ENCODE results near the gene HINFP. TPM values are rescaled to one million over a fixed set of nuclear protein-coding genes. Genes with fewer than 3 reads are reported as not detected.

Gene HINFP
- total and polyA plus RNA-seq, 9 of the 15 experiments (the other 6 are each of a cell fraction or from before 2014, with no cell fraction given): 13.8 to 34.1 (median 22.5) TPM

DNA sequence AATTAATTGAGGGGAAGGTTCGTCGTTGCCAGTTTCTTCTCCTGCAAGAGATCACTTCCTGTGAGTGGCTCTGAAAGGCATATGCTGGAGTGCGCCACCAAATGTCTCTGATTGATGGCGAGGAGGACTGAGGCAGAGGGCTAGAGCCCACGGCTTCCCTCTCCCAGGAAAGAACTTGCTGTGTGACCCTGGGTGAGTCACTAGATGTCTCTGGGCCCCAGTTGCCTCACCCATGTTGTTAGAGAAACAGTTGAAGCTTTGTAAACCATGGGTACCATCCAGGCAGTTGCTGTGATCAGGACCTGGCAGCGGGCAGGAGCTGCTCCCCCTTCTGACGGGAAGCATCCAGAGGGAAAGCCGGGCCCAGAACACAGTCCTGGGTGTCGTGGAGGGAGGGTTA, 30.7 kb downstream of the HINFP start:
- ChIA-PET POLR2A (interaction anchor here (0.5 to 1.1 kb wide), 5 partner anchors 11 to 367 kb away, joined by 3 to 4 read pairs (median 3); no protein-coding TSS in a partner anchor), CTCF (ENCODE audit: low intra/inter-chr PET ratio) (no interaction called here)
- peak; percentile 6 for FAIRE-seq
- Histone ChIP-seq H3K4me1 (replicated peaks in 1 of 2; ENCODE audit: control insufficient read depth in 2 of 2, insufficient read depth in 2 of 2, low read length in 2 of 2) (peaks cover 19 to 36% of the 10 kb centered on the region in 2 experiments; a peak in 4 of 5 replicates), H3K9me3 (replicated peaks; ENCODE audit: control insufficient read depth, insufficient read depth, low read depth, low read length) (no peaks in the 10 kb centered on the region), H3K4me3 (no peak overlapping the region), H3K36me3 (ENCODE audit: control insufficient read depth, insufficient read depth, low read length) (no peaks in the 10 kb centered on the region), H3K9me1 (ENCODE audit: control insufficient read depth, insufficient read depth, low read length) (no peaks in the 10 kb centered on the region), H4K20me1 (replicated peaks; ENCODE audit: control insufficient read depth, insufficient read depth, low read length) (no peaks in the 10 kb centered on the region; the same call in 1 of the 2 replicates), H3K4me2 (ENCODE audit: insufficient read depth, low read length) (no peak overlapping the region), H3K9ac (ENCODE audit: insufficient read depth in 1 of 2, low read depth in 2 of 2, low read length in 2 of 2) (0 out of 4 replicates have a peak overlapping the region, but pooled peaks of 1 of the 2 experiments have one; percentile 33), H2AFZ (ENCODE audit: low read depth, low read length) (no peak overlapping the region), H3K27ac (ENCODE audit: extremely low read depth, low read depth, low read length) (no peak overlapping the region), H3K27me3 (ENCODE audit: control insufficient read depth in 2 of 2, insufficient read depth in 2 of 2, low read length in 2 of 2) (peaks cover 4 to 20% of the 10 kb centered on the region in 2 experiments; a peak in 4 of 5 replicates), H3K79me2 (ENCODE audit: control insufficient read depth, insufficient read depth, low read length) (no peaks in the 10 kb centered on the region)
- WGBS (ENCODE audit: insufficient coverage, low coverage, missing lambda C conversion rate): 44% methylated on average over 8 of the region's 9 CpGs
- no peak for DNase-seq (ENCODE audit: extremely low read depth in 1 of 4, low spot score in 3 of 4)
- no TSS peak for BruUV-seq (replicated peaks)
- ATAC-seq: no peak
- intact Hi-C loops (cut with micrococcal nuclease): no loop called here
- in situ Hi-C loops (cut with MboI): no loop called here
- TF ChIP-seq BCOR (IDR thresholded peaks at IDR 0.05) (peak; percentile 74), SMARCA5 (IDR thresholded peaks at IDR 0.05) (0 out of 2 replicates have a peak, but pooled peaks have one; percentile 14), KDM1A (IDR thresholded peaks at IDR 0.05) (peak in 1 of 2 experiments; percentile 34; a peak in 1 of 4 replicates), ZFP36 (IDR thresholded peaks at IDR 0.05; ENCODE audit: low read depth, low read length, partially characterized antibody) (peak; percentile 80), RBM25 (IDR thresholded peaks at IDR 0.05; ENCODE audit: low read depth, low read length, severe bottlenecking) (peak; percentile 16), ZNF707 (CRISPR knock-in tag; conservative IDR thresholded peaks at IDR 0.05) (no peak)

DNA sequence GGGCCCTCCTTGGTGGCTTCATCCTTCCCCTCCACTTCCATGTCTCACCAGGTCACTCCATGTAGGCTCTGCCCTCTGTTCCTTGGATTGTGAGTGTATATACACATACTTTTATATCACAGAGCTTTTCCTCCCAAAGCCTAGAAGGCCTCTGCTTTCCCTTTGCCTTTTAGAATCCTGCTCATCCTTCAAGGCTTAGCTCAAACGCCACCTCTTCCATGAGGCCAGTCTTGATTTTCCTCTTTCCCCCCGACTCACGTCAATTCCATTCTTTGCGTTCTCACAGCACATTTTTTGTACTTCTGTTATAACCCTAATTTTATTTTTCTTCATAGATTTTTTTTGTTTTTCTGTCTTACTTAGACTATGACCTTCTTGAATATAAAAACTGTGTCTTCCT, 31.2 kb downstream of the HINFP start:
- no peak for DNase-seq (ENCODE audit: extremely low read depth in 1 of 4, low spot score in 3 of 4)
- H3K27ac ChIP-seq (ENCODE audit: extremely low read depth, low read depth, low read length): no peak overlapping the region
- FAIRE-seq: no peak
- no peaks in the 10 kb centered on the region for H3K9me3 ChIP-seq (replicated peaks; ENCODE audit: control insufficient read depth, insufficient read depth, low read depth, low read length)
- peak; percentile 91 for TF ChIP-seq ZFP36 (IDR thresholded peaks at IDR 0.05; ENCODE audit: low read depth, low read length, partially characterized antibody)
- TF ChIP-seq, protein P1, sequence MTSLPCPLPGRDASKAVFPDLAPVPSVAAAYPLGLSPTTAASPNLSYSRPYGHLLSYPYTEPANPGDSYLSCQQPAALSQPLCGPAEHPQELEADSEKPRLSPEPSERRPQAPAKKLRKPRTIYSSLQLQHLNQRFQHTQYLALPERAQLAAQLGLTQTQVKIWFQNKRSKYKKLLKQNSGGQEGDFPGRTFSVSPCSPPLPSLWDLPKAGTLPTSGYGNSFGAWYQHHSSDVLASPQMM (CRISPR knock-in tag; IDR thresholded peaks at IDR 0.05): no peak
- no peak for TF ChIP-seq TAF15 (IDR thresholded peaks at IDR 0.05; ENCODE audit: low read depth, low read length)
- ATAC-seq: no peak
- ChIA-PET CTCF (ENCODE audit: low intra/inter-chr PET ratio) (interaction anchor here (0.7 kb wide), 1 partner anchor 46 kb away, joined by 3 read pairs; no protein-coding TSS in a partner anchor), POLR2A (interaction anchor here (0.7 to 1.1 kb wide), 3 partner anchors 12 to 97 kb away, joined by 4 to 5 read pairs (median 4); no protein-coding TSS in a partner anchor)
- in situ Hi-C loops (cut with MboI): no loop called here
- H2AFZ ChIP-seq (ENCODE audit: low read depth, low read length): no peak overlapping the region
- H3K27me3 ChIP-seq (ENCODE audit: control insufficient read depth in 2 of 2, insufficient read depth in 2 of 2, low read length in 2 of 2): peaks cover 4 to 20% of the 10 kb centered on the region in 2 experiments; a peak in 4 of 5 replicates
- H3K4me2 ChIP-seq (ENCODE audit: insufficient read depth, low read length): no peak overlapping the region
- H3K79me2 ChIP-seq (ENCODE audit: control insufficient read depth, insufficient read depth, low read length): no peaks in the 10 kb centered on the region
- no TSS peak for BruUV-seq (replicated peaks)
- 18% methylated on average over 4 of the region's 4 CpGs for WGBS (ENCODE audit: insufficient coverage, low coverage, missing lambda C conversion rate)
- H3K4me1 ChIP-seq (replicated peaks in 1 of 2; ENCODE audit: control insufficient read depth in 2 of 2, insufficient read depth in 2 of 2, low read length in 2 of 2): peaks cover 19 to 37% of the 10 kb centered on the region in 2 experiments; a peak in 4 of 5 replicates
- H3K9me1 ChIP-seq (ENCODE audit: control insufficient read depth, insufficient read depth, low read length): no peaks in the 10 kb centered on the region
- no peaks in the 10 kb centered on the region for H3K36me3 ChIP-seq (ENCODE audit: control insufficient read depth, insufficient read depth, low read length)
- H3K9ac ChIP-seq (ENCODE audit: insufficient read depth in 1 of 2, low read depth in 2 of 2, low read length in 2 of 2): 0 out of 4 replicates have a peak overlapping the region, but pooled peaks of 1 of the 2 experiments have one; percentile 33
- H4K20me1 ChIP-seq (replicated peaks; ENCODE audit: control insufficient read depth, insufficient read depth, low read length): no peaks in the 10 kb centered on the region; the same call in 1 of the 2 replicates
- intact Hi-C loops (cut with micrococcal nuclease): no loop called here
- H3K4me3 ChIP-seq: no peak overlapping the region
